SK-N-SH treated with all-trans-retinoic acid at 6 μM for 48 hours (cell line): Measurements from ENCODE around the gene LIPM.

Source experiments
- ATAC-seq: fragments of 200-7000 bp; cut with Tn5 transposase; 3 replicates; pipeline ENCODE4 v1.9.1; 2020; ENCODE audit warnings: mild to moderate bottlenecking, moderate library complexity
- ARNTL ChIP-seq: fragments of 450-650 bp; formaldehyde crosslinking; IDR thresholded peaks from 2 replicates; pipeline ENCODE4 v1.5.0; 2020; ENCODE audit warnings: low read depth, mild to moderate bottlenecking, moderate library complexity, borderline replicate concordance
- BACH2 ChIP-seq: fragments of 250-450 bp; sonication (Bioruptor Pico); IDR thresholded peaks from 2 replicates; pipeline ENCODE4 v1.9.0; 2021; ENCODE audit warnings: mild to moderate bottlenecking, borderline replicate concordance
- CSDC2 ChIP-seq: fragments of 250-450 bp; sonication (Bioruptor Pico); IDR thresholded peaks from 2 replicates; pipeline ENCODE4 v1.5.0; 2020; ENCODE audit warnings: mild to moderate bottlenecking, moderate library complexity
- CSRNP3 ChIP-seq: fragments of 250-450 bp; sonication (Bioruptor Pico); IDR thresholded peaks from 2 replicates; pipeline ENCODE4 v1.5.1; 2021; ENCODE audit warnings: mild to moderate bottlenecking, moderate library complexity
- ESRRG ChIP-seq: fragments of 250-450 bp; sonication (Bioruptor Pico); IDR thresholded peaks from 2 replicates; pipeline ENCODE4 v1.6.1; 2021; ENCODE audit warnings: mild to moderate bottlenecking
- GLIS3 ChIP-seq: fragments of 250-450 bp; sonication (Bioruptor Pico); IDR thresholded peaks from 2 replicates; pipeline ENCODE4 v1.5.0; 2020; ENCODE audit warnings: mild to moderate bottlenecking, moderate library complexity
- ISL1 ChIP-seq: fragments of 250-450 bp; sonication (Bioruptor Pico); IDR thresholded peaks from 2 replicates; pipeline ENCODE4 v2.1.2; 2022; ENCODE audit warnings: mild to moderate bottlenecking, moderate library complexity
- OSR1 ChIP-seq: fragments of 250-450 bp; sonication (Bioruptor Pico); IDR thresholded peaks from 2 replicates; pipeline ENCODE4 v1.8.0; 2022; ENCODE audit warnings: moderate library complexity, mild to moderate bottlenecking, inconsistent platforms
- PATZ1 ChIP-seq: fragments of 250-450 bp; sonication (Bioruptor Pico); IDR thresholded peaks from 2 replicates; pipeline ENCODE4 v1.8.0; 2020; ENCODE audit warnings: mild to moderate bottlenecking, moderate library complexity, borderline replicate concordance
- PPARA ChIP-seq: fragments of 250-450 bp; sonication (Bioruptor Pico); IDR thresholded peaks from 2 replicates; pipeline ENCODE4 v1.5.0; 2020; ENCODE audit warnings: mild to moderate bottlenecking, borderline replicate concordance
- RARB ChIP-seq: fragments of 250-450 bp; sonication (Bioruptor Pico); IDR thresholded peaks from 2 replicates; pipeline ENCODE4 v1.8.0; 2021; ENCODE audit warnings: mild to moderate bottlenecking, moderate library complexity
- TCF4 ChIP-seq: fragments of 250-450 bp; sonication (Bioruptor Pico); IDR thresholded peaks from 2 replicates; pipeline ENCODE4 v1.8.0; 2021; ENCODE audit warnings: mild to moderate bottlenecking, moderate library complexity, borderline replicate concordance
- TOX ChIP-seq: fragments of 250-450 bp; sonication (Bioruptor Pico); IDR thresholded peaks from 2 replicates; pipeline ENCODE4 v1.8.0; 2021; ENCODE audit warnings: mild to moderate bottlenecking, moderate library complexity, borderline replicate concordance
- ZC3H10 ChIP-seq: fragments of 250-450 bp; sonication (Bioruptor Pico); IDR thresholded peaks from 2 replicates; pipeline ENCODE4 v1.5.1; 2021; ENCODE audit warnings: mild to moderate bottlenecking, moderate library complexity
- ZFP3 ChIP-seq: fragments of 250-450 bp; sonication (Bioruptor Pico); IDR thresholded peaks from 2 replicates; pipeline ENCODE4 v1.5.0; 2020; ENCODE audit warnings: mild to moderate bottlenecking, moderate library complexity
- ZFP30 ChIP-seq: fragments of 450-650 bp; formaldehyde crosslinking; IDR thresholded peaks from 2 replicates; pipeline ENCODE4 v1.5.0; 2022; ENCODE audit warnings: mild to moderate bottlenecking, moderate library complexity
- ZNF565 ChIP-seq: fragments of 450-650 bp; formaldehyde crosslinking; conservative IDR thresholded peaks from 2 replicates; pipeline ENCODE4 v1.5.0; 2020; ENCODE audit warnings: low read depth, mild to moderate bottlenecking, moderate library complexity
- ZNF70 ChIP-seq: fragments of 450-650 bp; formaldehyde crosslinking; IDR thresholded peaks from 2 replicates; pipeline ENCODE4 v1.5.0; 2020; ENCODE audit warnings: mild to moderate bottlenecking, moderate library complexity
- ZNF8 ChIP-seq: fragments of 450-650 bp; formaldehyde crosslinking; IDR thresholded peaks from 2 replicates; pipeline ENCODE4 v1.5.0; 2020; ENCODE audit warnings: mild to moderate bottlenecking, moderate library complexity
- TF ChIP-seq, protein P1 (sequence below): fragments of 250-450 bp; sonication (Bioruptor Pico); IDR thresholded peaks from 2 replicates; pipeline ENCODE4 v1.5.1; 2020; ENCODE audit warnings: low read depth, mild to moderate bottlenecking, moderate library complexity
- TF ChIP-seq, protein P2 (sequence below): fragments of 250-450 bp; sonication (Bioruptor Pico); IDR thresholded peaks from 2 replicates; pipeline ENCODE4 v1.8.0; 2021; ENCODE audit warnings: low read depth, mild to moderate bottlenecking, moderate library complexity, borderline replicate concordance

LIPM gene

GRCh38 chr10:88833723-88834122 lies 31.2 kb downstream of the LIPM start:
- no peak for ATAC-seq
- TF ChIP-seq ZNF565 (CRISPR knock-in tag): no peak
- no peak for TF ChIP-seq ESRRG (CRISPR knock-in tag)
- no peak for TF ChIP-seq PATZ1 (CRISPR knock-in tag)
- no peak for TF ChIP-seq CSRNP3 (CRISPR knock-in tag)
- TF ChIP-seq ZNF8: no peak
- no peak for TF ChIP-seq ZNF70 (CRISPR knock-in tag)
- TF ChIP-seq, protein P1, sequence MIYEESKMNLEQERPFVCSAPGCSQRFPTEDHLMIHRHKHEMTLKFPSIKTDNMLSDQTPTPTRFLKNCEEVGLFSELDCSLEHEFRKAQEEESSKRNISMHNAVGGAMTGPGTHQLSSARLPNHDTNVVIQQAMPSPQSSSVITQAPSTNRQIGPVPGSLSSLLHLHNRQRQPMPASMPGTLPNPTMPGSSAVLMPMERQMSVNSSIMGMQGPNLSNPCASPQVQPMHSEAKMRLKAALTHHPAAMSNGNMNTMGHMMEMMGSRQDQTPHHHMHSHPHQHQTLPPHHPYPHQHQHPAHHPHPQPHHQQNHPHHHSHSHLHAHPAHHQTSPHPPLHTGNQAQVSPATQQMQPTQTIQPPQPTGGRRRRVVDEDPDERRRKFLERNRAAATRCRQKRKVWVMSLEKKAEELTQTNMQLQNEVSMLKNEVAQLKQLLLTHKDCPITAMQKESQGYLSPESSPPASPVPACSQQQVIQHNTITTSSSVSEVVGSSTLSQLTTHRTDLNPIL (CRISPR knock-in tag): no peak
- no peak for TF ChIP-seq ZFP30
- no peak for TF ChIP-seq ZC3H10 (CRISPR knock-in tag)
- no peak for TF ChIP-seq ZFP3 (CRISPR knock-in tag)
- no peak for TF ChIP-seq BACH2 (CRISPR knock-in tag)
- TF ChIP-seq ISL1: no peak
- no peak for TF ChIP-seq OSR1 (CRISPR knock-in tag)
- TF ChIP-seq, protein P2, sequence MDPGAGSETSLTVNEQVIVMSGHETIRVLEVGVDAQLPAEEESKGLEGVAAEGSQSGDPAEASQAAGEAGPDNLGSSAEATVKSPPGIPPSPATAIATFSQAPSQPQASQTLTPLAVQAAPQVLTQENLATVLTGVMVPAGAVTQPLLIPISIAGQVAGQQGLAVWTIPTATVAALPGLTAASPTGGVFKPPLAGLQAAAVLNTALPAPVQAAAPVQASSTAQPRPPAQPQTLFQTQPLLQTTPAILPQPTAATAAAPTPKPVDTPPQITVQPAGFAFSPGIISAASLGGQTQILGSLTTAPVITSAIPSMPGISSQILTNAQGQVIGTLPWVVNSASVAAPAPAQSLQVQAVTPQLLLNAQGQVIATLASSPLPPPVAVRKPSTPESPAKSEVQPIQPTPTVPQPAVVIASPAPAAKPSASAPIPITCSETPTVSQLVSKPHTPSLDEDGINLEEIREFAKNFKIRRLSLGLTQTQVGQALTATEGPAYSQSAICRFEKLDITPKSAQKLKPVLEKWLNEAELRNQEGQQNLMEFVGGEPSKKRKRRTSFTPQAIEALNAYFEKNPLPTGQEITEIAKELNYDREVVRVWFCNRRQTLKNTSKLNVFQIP (CRISPR knock-in tag): no peak
- no peak for TF ChIP-seq TCF4 (CRISPR knock-in tag)
- no peak for TF ChIP-seq PPARA
- TF ChIP-seq GLIS3 (CRISPR knock-in tag): no peak
- no peak for TF ChIP-seq RARB

GRCh38 chr10:88835096-88835909 lies 32.8 kb downstream of the LIPM start:
- TF ChIP-seq ISL1 (no peak), ZNF70 (CRISPR knock-in tag) (no peak), GLIS3 (CRISPR knock-in tag) (no peak), OSR1 (CRISPR knock-in tag) (no peak), ZC3H10 (CRISPR knock-in tag) (no peak), ARNTL (CRISPR knock-in tag) (no peak), TOX (CRISPR knock-in tag) (no peak), ESRRG (CRISPR knock-in tag) (no peak), ZNF565 (CRISPR knock-in tag) (no peak), BACH2 (CRISPR knock-in tag) (no peak), CSDC2 (CRISPR knock-in tag) (no peak)
- TF ChIP-seq, protein P1 (CRISPR knock-in tag): no peak
- TF ChIP-seq, protein P2 (CRISPR knock-in tag): no peak
- TF ChIP-seq, all 23 proteins: peak for 0
- ATAC-seq: peak; percentile 99
